ENCODE results near the gene FNTB.

- TF ChIP-seq POLR2AphosphoS5 (IDR thresholded peaks at IDR 0.05; ENCODE audit: low read depth, low read length) (peak; percentile 12; the same call in 1 of the 2 replicates), CBFB (CRISPR knock-in tag; IDR thresholded peaks at IDR 0.05) (no peak)
These were observed 48.9 kb upstream of the FNTB start for GRCh38 chr14:64937821-64938193.
